ENCODE results near the gene TSHZ1.

GRCh38 chr18:75247611-75248421 lies 37.2 kb downstream of the TSHZ1 start:
- TF ChIP-seq CTCF (IDR thresholded peaks at IDR 0.05) (no peak), POLR2A (IDR thresholded peaks at IDR 0.05) (no peak)

All from esophagus squamous epithelium (tissue), 4 donors.